CMK (cell line): ENCODE results near the gene TMEM121.
A peak's percentile ranks its signal among the peaks of the same experiment; 100 is the strongest.

Experiments
- DNase-seq: peaks from one replicate; pipeline ENCODE4 v3.0.0-alpha.2; 2010; ENCODE audit warnings: low read depth

The TMEM121 gene

DNA sequence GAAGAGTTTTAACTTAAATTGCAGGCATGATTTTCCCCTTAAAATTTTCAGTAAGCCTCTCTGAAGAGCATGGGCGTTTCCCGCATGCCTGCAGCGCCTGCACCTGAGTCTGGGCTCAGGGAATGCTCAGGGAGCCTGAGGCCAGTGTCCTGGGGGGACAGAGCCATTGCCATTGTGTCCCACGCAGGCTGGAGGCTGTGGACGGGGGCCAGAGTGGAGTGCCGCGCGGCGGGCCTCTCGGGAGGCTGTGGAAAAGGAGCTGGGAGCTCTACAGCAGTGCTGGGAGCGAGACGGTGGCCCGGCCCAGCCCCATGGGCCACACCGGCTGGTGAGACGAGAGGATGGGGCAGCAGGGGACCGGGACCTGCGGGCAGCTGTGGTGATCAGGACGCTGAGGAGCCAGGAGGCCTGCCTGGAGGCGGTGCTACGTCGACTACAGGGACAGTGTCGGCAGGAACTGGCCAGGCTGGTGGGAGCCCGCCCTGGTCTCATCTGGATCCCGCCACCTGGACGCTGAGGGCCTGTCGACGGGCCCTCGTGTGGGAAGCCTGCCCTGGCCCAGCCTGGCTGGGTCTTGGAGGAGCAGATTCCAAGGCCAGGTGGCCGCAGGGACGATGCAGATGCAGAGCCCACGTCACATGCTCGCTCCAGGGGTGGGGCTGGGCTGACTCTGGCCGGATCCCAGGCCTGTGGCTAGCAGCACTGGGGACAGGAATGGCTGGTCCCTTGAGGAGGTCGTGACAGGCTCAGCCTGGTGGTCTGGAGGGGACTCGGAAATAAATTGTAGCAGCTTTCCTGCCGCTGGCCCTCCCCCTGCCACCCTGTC is 27.7 kb upstream of the TMEM121 start:
- no peak for DNase-seq

DNA sequence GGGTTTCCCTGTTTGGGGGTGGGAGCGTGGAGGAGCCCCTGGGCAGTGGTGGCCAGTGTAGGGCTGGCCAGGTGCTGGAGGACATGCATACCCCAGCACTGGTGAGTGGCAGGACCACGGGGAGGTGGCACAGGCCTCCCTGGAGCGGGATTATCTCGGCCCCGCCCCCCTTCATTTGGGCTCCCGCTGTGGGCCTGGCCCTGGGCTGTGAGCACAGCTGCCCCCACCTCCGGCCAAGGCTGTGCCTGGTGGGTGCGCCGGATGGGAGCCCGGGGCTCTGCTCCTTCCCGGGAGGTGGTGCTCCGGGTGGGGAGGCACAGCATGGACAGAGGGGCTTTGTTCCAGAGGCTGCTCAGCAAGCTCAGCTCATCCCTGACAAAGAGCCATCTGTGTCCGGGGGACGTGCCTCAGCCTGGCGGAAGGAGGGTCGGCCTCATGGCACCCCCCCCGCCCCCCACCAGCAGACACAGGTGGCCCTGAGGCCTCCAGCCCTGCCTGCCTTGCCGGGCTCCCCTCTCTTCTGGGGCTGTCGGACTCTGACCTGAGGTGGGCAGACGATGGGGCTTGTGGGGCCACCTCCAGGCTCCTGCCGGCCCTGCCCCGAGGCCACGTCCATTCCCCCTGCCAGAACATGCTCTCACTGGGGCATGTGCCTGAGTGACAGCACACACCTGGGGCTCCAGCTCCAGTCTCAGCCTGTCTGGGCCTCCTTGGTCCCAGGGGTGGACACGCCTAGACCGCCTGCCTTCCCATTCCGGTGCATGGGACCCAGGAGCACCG is 26.9 kb upstream of the TMEM121 start:
- DNase-seq = no peak

DNA sequence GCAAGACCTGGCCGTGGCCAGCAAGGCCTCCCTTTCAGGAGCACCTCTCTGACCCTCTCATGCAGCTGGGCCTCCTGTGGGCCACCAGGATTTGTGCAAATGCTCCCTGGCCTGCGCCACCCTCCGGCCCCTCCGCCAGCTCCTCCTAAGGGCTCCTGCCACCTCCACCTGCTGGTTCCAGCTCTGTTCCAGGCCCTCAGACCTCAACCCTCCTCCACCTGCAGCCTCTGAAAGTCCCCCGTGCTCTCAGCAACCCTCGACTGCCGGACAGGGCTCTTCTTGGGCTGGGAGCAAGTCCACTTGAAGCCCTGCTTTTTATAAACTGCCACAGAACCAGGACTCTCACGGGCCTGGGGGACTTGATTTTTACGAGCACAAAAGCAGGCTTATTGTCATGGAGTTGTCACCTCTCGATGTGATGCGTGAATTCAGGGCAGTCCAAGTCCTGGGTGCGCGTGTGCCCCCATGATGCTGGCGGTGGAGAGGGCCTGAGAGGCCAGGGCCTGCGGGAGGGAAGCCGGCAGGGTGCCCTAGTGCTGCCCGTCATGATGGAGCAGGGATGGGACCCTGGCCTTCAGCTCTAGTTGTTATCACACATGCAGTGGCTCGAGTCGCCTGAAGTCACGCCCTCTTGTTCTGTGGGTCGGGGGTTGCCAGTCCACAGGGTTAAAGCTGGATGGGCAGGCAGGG is 26.2 kb upstream of the TMEM121 start:
- DNase-seq = no peak

DNA sequence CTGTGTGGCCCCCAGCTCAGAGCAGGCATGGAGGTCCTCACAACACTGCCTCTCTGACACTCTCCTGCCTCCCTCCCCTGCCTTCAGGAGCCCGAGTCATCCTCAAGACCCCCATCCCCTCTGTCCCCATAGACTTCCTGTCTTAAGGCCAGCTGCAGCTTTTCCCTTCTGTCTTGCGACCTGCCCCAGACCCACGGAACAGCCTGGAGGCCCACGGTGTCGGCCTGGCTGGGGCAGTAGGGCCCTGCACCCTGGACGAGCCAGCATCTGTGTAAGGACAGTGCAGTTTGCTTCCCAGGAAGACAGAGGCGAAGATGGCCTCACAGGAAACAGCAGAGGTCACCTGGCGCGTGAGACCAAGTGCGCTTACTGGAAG is 25.7 kb upstream of the TMEM121 start:
- no peak for DNase-seq

DNA sequence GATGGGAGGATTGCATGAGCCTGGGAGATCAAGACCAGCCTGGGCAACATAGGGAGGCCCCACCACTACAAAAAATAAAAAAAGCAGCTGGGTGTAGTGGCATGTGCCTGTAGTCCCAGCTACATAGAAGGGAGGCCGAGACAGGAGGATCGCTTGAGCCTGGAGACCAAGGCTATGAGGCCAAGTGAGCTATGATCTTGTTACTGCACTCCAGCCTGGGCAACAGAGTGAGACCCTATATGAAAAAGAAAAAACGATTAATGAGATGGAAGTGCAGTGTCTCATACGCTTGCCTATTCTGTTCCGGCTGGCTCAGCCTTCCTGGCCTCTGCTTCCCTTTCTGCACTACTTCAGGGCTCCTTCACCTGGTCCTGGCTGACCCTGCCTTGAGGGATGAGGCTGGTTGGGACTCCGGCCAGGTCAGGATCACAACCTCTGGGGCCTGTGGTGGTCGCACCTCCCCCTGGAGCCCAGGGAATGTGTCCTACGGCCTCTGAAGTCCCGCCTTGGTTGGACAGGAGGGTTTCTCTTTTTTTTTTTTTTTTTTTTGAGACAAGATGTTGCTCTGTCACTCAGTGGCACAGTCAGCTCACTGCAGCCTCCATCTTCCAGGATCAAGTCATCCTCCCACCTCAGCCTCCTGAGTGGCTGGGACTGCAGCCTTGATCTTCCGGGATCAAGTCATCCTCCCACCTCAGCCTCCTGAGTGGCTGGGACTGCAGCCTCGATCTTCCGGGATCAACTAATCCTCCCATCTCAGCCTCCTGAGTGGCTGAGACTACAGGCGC is 24.7 kb upstream of the TMEM121 start:
- no peak for DNase-seq

DNA sequence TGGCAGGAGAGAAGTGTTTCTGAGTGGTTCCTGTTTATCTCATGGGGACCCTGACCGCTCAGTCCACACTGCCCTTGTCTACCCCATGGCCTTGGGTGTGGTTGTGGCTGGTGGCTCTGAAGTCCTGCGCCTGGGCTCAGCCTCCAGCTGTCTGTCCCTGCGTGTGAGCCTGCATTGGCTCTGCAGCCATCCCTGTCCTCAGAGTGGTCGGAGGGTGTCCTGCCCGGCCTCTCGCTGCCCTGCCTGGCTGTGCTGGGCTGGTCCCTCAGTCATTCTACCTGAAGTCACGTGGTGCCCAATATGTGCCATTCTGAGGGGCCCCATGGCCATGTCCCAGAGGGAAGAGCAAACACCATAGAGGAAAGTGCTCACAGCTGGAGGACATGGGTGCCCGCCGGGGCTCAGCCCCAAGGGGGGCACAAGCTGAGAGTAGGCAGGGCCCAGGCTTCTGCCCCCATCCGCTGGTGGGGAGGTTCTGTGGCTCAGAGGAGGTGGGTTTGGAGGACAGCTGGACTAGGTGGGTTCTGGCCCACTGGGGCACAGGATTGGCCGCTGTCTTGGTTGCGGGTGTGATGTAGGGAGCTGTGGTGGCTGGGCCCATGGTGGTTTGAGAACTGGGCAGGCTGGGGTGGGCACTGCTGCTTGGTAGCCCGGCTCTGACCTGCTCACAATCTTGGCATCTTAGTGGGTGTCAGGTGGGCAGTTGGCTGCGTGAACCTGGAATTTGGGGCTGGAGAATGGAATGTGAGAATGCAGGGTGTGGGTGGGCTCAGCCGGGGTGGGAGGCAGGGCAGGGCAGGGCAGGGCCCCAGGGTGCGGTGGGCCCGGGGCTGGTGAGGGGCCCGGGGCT is 23.7 kb upstream of the TMEM121 start:
- DNase-seq = no peak

DNA sequence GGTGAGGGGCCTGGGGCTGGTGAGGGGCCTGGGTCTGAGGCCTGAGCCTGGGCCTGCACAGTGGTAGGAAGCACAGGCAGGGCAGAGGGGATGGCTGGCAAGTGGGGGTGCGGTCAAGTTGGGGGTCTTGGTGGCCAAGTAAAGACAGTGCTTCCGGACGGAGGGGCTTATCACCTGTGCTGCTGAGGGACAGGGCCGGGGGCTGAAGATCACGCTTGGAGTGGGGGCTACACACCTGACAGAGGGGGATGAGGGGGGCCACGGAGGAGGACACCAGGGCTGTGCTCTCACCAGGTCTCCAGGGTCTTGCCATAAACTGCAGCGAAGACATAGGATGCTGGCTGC is 23.1 kb upstream of the TMEM121 start:
- DNase-seq = no peak

DNA sequence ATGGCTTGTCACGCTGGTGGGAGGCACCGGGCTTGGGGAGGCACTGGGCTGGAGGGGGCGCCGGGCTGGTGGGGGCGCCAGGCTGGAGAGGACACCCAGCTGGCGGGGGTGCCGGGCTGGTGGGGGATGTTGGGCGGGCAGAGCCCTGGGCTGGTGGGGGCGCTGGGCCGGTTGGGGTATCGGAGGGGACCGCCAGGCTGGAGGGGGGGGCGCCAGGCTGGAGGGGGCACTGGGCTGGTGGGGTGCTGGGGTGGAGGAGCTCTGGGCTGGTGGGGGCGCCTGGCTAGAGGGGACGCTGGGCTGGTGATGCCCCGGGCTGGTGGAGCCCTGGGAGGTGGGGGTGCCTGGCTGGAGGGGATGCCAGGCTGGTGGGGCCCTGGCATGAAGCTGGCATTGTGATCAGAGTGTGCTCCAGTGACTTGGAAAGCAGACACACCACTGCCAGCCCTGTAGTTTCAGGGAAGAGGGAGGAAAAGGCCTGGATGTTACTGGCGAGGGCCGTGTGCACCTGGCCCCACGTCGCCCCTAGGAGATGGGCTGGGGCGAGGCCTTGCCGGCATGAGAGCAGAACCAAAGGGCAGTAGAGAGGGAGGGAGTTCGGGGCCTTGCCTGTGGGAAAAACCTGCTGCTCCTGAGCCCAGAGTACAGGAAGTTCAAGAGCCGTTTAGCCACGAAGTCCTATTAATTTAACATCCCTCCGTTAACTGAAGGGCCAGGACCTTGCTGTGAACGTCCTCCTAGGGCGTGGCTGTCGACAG is 22.3 kb upstream of the TMEM121 start:
- DNase-seq = no peak

DNA sequence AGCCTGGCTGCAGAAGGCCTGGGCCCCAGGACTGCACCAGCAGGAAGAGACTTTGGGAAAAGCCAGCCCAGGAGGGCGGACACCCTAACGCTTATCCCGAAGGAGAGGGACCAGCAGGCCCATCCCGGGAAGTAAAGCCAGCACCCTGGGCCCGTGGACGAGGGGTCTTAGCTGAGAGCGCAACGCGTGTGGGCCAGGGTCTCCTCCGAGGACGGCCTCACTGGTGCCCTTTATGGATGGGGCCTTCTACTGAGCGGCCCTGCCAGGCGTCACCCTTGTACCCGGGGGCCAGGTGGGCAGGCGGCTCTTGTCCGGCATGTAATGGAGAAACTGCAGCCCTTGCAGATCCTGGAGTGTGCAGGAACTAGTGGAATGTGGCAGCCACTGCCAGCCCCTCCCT is 21.3 kb upstream of the TMEM121 start:
- DNase-seq = no peak

DNA sequence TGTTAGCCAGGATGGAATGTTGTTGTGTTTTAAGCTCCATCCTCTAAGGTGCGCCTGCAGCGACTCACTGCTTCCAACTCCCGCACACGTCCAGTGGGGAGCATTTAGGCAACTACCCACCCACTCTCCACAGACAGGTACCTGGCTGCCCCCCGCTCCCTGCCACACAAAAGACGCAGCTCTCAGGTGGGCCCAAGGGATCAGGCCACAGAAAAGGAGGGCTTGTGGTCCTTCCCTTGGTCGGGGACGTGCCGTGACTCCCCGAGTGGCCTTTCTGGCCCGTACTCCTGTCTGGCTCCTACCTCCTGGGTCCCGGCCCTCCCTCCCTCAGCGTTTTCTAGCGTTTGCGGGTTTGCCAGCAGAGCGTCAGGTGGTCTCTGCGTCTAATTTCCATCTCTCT is 19.1 kb upstream of the TMEM121 start:
- DNase-seq = no peak

DNA sequence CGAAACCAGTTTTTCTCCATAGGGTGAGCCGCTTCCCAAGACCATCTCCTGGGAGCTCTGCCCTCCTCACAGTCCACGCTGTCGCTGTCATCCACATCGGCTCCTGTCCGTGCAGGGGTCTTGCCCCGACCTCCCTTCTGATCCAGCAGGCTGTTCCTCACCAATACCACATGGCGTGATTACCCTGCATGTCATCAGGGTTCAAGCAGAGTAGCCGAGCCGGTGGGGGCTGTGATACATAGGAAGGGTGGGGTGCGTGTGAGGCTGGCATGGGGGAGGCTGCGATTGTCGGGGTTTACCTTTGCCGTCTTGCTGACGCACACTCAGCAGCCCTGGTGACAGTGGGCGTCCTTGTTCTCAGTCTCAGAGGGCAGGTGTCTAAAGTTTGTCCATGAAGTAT is 18.3 kb upstream of the TMEM121 start:
- no peak for DNase-seq

DNA sequence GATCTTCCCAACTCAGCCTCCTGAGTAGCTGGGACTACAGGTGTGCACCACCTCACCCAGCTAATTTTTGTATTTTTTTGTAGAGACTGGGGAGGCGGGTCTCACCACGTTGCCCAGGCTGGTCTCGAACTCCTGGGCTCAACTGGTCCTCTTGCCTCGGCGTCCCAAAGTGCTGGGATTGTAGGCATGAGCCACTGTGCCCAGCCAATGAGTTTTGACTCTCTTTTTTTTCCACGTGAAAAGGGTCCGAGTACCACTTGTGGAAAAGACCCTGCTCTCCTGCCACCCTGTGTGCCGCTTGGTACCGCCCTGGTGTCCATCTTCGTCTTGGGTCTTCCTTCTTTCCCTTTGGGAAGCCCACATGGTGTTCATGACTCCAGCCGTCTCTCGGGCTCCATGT is 17.8 kb upstream of the TMEM121 start:
- no peak for DNase-seq

DNA sequence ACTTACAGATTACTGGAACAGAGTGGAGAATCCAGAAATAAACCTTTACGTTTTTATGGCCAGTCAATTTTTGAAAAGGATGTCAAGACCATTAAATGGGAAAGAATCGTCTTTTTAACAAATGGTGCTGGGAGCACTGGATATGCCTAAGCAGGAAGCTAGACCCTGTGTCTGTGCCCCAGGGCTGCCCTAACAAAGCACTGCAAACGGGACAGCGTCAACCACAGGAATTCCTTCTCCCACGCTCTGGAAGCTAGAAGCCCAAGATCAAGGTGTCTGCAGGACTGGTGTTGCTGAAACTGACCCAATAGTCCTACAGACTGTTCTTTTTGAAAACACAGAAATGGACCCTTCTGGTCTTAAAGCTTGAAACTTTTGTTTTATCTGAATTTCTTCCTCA is 9.3 kb upstream of the TMEM121 start:
- no peak for DNase-seq

DNA sequence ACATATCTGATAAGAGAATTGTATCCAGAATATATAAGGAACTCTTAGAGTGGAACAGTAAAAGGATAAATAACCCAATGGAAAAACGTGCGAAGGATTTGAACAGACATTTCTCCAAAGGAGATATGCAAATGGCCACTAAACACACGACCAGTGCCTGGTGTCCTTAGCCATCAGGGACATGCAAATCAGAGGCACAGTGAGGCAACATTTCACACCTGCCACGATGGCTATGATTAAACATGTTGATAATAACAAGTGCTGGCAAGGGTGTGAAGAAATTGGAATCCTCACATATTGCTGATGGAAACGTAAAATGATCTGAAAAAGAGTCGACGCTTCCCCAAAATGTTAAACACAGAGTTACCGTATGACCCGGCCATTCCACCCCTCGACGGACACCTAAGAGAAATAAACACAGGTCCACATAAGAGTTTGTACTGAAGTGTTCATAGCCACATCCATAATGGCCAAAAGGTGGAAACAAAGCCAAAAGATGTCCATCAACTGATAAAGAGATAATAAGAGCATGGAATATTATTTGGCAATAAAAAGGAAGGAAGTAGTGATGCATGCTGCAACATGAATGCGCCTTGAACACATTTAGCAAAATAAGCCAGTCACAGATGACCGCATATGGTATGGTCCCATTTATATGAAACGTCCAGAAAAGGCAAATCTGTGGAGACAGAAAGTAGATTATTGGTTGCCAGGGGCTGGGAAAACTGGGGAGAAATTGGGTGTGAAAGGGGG is 6.3 kb upstream of the TMEM121 start:
- no peak for DNase-seq

DNA sequence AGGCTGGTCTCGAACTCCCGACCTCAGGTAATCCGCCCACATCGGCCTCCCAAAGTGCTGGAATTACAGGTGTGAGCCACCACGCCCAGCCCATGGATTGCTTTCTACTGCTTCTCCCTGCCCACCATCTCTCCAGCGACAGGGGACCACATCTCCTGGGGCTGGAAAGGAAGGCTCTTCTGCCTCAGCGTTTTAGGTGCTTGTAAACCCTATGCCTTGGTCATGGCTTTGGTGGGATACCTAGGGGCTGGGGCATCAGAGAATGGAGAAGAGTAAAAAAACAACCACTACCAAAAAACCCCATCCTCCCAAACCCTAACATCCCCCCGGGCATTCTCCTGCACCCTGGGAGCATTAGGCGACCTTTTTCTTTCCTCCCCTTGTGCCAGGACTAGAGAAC is 1.1 kb upstream of the TMEM121 start:
- no peak for DNase-seq

DNA sequence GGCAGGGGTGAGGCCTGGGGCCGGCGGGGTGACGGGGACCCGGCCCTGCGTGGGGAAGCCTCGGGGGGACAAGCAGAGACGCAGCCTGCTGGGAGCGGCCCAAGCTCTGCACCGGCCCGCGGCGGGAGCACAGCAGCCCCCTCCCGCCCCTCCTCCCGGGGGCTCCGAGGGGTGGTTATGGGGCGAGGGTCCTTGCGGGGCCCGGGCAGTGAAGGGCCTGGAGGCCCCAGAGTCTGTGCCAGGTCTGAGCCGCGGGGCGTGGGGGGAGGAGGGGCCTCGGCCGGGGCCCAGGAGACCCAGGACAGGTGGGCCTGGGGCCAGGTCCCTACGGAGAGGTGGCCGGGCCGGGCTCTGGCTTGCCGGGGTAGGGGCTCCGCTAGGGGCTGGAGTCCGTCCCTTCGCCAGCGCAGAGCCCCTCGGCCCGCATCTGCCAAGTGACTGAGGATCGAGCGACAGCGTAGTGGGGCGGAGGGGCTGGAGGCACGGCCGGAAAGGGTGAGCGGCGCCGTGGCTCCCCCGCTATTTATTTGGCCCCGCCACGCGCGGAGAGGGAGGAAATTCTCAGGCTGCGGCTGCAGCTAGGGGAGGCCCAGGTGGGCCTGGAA is 495 bp downstream of the TMEM121 start:
- DNase-seq = no peak

DNA sequence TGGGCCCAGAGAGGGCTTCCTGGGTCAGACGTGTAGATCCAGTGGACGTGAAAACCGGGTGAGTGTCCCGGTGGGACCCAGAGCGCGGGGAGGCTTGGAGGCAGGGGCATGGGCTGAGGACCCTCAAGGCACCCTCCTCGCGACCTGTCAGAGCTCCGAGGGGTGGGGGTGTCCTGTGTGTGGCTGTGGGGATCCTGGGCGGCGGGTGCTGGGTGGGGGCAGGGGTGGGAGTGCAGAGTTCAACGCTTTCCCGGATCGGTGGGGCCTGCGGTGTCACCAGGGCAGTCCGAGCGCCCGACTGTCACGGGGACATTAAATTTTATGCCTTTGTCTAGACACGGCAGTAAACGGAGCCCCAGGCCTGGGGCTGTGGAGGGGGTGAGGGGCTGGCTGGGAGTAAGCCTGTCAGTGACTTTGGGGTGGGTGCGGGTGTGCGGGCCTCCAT is 1.0 kb downstream of the TMEM121 start:
- no peak for DNase-seq

DNA sequence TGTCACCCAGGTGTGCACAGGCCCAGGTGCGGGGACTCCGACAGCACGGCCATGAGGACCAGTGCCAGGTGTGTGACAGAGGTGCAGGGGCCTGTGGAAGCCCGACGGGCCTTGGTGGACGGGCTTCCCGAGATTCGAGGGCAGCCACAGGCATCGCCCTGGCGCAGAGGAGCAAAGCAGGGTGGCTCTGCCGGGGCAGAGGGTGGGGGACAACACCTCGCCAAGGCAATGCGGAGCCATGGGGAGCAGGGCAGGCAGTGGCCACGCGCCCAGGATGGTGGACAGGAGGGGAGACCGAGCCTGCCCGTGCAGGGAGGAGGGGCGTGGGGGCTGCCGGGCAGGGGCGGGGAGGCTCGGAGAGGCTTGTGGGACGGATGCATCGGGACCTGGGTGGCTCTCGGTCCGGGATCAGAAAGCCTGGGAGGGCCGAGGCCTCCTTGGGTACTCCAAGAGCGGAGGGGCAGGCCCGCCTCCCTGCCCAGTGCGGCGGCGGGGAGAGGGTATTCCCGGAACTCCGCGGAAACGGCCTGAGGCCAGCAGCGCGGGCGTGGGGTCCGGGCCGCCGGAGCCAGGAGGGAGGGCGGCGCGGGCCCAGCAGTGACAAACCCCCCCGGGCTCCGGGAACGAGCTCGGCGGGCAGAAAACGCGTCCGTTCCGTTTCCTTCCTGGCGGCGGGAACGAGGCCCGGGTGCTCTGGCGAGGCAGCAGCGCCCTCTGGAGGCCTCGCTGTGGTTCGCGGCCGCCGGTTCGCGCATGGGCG is 1.6 kb downstream of the TMEM121 start:
- DNase-seq = peak; percentile 26
